GM19438 (cell line): Measurements from ENCODE around the gene WDR46.
"Not testable (repeated sequence)": the region's sequence is repeated elsewhere in the genome, so short reads cannot be mapped to it uniquely, and the experiment has no call there.

Experiments used
- ATAC-seq: cut with Tn5 transposase; IDR thresholded peaks from one replicate; pipeline ENCODE4 v1.9.1; 2021; ENCODE audit warnings: low read depth; ENCODE audit not compliant: unreplicated experiment

Gene WDR46

DNA sequence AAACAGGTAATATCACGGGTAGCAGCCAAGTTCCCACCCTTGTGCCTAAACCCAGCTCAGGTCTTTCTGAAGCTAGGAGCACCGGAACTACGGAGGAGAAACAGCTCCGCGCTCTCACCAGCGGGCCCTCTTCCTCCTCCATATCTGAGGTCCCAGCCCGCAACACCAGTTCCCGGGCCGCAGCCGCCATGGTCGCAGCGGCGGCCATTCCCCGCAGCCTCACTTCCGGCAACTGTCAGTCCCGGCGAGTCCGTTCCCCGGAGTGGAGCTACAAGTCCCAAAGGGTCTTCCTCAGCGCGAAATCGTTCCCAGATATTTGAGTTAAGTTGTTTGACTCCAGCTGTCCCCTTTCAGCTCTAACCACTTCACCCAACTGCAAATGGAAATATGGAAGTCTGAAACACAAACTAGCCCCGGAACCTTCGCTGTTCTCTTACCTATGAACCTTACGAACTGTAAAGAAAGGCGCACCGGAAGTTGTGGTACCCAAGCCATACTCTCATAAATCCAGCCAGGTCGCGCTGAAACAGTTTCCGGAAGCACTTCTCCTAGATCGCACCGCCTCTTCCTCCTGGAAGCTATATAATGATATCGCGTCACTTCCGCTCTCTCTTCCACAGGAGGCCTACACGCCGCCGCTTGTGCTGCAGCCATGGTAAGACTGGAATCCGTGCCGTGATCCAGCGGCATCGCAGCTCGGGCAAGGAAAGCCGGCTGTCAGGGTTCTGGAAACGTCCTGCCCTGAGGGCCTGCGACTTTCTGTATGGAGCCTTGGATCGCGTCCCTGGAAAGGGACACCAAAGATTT is 17.4 kb downstream of the WDR46 start, which contains the start of the genes RPS18 and VPS52:
TSS of gene RPS18 (plus strand) at position 608 of the 807 bp plus-strand sequence. CDS start at position 653, 45 bp downstream.
TSS of gene VPS52 (minus strand) at position 409 of the 807 bp plus-strand sequence. CDS start at position 208, 201 bp downstream.
- ATAC-seq: peak; percentile 63

DNA sequence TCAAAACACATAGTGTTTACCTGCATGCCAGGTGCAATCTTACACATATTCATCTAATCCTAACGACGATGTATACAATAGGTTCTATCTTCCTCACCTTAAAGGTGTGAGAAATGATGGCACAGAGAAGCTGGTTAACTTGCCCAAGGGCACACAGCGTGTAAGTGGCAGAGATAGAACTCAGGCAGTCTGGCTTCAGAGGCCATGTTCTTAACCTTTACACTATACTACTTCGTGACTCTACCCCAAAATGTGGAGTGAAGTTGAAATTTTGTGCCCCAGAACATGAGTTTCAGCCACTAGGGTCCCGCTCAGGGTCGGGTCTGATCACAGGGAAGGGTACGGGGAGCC is 17.9 kb downstream of the WDR46 start:
- peak; percentile 18 for ATAC-seq

GRCh38 chr6:33264015-33264414 is 25.0 kb downstream of the WDR46 start:
- no peak for ATAC-seq

DNA sequence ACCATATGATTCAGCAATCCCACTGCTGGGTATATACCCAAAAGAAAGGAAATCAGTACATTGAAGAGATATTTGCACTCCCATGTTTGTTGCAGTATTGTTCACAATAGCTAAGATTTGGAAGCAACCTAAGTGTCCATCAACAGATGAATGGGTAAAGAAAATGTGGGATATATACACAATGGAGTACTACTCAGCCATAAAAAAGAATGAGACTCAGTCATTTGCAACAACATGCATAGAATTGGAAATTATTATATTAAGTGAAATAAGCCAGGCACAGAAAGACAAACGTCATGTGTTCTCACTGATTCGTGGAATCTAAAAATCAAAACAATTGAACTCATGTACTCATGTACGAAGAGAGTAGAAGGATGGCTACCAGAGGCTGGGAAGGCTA is 26.5 kb downstream of the WDR46 start:
- ATAC-seq: not testable (repeated sequence)

DNA sequence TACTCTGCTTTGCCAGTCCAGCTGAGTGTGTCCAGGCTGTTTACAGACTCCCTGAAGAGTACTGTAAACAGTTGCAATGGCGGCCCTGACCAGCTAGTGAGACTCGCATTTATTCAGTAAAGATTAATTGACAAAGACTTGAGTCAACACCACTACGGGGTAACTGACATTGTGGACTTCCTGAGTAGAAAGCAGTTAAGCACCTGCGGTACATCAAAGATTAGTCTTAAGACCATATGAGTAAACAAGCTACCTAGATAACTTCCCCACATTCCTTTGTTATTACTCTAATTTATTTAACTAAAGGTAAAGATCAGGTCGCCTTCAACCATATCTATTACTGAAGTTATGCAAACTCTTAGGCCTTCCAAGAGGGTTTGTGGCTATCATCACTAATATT is 30.0 kb downstream of the WDR46 start:
- ATAC-seq: no peak

DNA sequence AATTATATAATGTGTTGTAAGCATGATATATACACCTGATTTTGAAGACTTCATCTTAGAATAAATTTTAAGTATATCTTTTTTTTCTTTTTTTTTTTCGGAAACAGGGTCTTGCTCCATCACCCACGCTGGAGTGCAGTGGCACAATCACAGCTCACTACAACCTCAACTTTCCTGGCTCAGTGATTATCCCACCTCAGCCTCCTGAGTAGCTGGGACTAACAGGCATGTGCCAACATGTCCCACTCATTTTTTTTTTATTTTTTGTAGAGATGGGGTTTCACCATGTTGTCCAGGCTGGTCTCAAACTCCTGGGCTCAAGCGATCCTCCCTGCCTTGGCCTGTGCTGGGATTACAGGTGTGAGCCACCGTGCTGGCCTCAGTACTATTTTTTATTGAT is 34.4 kb downstream of the WDR46 start:
- ATAC-seq: no peak

DNA sequence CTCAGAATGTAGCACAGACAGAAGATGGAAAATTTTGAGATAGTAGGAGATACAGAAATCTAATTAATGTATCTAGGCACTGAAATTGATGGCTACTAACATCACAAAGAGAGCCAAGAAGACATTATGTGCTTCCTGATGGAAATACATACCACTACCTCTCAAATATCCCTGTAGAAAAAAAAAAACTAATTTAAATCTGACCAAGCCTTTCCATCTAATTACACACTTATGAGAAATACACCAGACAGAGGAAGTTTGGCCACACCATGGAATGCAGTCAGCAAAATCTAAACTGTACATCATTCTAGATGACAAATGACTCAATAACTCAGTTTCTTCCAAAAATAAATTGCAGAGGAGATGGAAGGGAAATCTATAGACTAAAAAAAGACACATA is 36.3 kb downstream of the WDR46 start:
- ATAC-seq: no peak

GRCh38 chr6:33251395-33252012 is 37.5 kb downstream of the WDR46 start:
- ATAC-seq: no peak

DNA sequence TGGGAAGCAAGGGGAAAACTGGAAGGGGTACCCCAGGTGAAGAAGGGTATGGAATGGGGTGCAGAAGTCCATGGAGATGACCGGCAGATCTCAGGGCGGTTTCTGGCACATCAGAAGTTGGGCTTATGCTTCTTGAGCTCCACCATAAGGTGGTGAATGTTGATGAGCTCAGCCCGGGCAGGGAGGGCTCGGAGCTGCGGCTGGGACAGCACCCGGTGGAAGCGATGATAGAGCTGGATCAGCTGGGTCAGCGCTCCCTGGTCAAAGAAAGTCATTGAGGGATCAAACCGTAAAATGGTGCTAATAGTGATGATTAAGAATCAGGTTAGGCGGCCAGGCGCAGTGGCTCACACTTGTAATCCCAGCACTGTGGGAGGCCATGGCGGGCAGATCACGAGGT is 38.3 kb downstream of the WDR46 start:
- ATAC-seq: no peak

- no peak for ATAC-seq
These were observed 39.1 kb downstream of the WDR46 start for GRCh38 chr6:33249732-33250630.

DNA sequence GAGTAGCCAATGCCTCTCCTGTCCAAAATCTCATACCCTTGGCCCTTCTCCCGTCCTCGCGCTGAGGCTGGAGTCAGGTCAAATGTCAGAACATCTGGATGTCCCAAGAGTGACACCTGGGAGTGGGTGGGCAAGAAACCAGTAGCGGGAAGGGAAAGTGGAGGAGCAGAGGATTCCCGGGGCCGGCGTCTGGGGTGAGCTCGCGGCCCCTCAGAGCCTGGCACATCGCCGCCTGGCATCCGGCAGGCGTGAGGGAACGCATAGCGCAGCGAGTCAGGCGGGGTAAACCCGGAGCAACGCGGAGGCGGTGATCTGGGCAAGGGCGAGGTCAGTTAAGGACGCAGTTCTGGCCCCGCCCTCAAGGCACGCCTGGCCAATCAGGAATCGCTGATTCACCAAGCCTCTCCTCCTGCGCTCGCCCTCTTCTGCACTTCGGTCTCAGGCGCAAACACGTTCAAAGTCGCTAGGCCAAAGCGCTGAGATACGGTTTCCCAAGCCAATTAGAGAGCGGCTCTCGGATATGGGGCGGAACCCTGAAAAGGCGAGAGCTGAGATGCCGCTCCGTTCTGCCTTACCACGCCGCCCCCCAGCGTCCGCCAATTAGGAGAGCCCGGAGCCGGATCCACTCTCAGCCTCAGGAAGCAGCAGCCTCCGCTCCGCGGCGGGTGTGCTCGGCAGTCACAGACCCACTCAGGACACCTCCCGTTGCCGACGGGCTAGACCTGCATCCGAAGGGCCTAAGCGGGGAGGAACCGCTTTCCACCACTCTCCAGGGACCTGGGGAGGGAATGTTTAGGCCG is 39.9 kb downstream of the WDR46 start:
- ATAC-seq: peak; percentile 86

DNA sequence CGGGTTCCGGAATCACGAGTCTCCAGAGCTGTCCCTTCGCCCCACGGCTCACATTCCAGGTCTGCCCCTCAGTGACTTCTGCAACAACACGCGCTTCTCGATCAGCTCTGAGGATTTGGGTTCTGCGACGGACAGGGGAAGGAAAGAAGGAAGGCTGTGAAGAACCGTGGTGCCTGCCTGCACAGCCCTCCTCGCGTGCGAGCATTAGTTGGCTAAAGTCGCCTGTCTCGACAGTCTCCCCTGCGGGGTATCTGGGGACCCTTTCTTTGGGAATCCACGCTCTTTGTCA is 40.5 kb downstream of the WDR46 start:
- ATAC-seq: no peak

- no peak for ATAC-seq
These were observed 40.9 kb downstream of the WDR46 start for GRCh38 chr6:33247977-33248642.

DNA sequence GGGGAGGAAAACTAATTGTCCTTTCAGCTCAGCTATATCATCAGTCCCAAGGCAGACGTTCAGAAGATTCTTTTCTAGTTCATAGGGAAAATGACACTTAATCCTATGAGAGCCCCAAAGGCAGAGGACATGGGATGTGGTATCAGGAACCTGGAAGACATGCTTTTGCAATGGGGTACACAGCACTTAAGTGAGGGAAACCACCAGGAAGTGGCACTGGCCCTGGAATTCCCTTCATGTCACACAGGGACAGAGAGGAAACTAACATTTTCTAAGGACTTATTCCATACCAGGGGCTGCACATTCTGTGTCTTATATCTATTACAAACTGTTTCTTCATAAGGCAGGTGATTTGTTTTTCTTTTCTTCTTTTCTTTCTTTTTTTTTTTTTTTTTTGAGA is 45.6 kb downstream of the WDR46 start:
- ATAC-seq: no peak

- ATAC-seq: no peak
These were observed 47.1 kb downstream of the WDR46 start for GRCh38 chr6:33241968-33242367.

DNA sequence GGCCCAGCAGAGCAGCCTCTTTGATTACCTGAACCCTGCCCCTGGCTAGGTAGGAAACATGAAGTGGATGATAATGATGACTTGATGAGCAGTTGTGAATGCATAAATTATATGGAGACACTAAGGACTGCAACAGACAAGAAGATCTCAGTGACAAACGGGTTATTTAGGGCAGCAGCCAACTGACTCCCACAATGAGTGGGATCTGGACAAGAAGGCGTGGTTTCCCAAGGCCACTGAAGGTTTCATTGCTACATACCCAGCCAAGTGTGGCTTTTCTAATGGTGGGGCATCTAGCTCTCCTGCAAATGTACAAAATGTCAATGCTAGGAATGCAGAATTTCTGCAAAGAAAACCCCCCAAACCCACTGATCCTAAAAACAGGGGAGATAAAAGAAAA is 51.3 kb downstream of the WDR46 start:
- no peak for ATAC-seq

DNA sequence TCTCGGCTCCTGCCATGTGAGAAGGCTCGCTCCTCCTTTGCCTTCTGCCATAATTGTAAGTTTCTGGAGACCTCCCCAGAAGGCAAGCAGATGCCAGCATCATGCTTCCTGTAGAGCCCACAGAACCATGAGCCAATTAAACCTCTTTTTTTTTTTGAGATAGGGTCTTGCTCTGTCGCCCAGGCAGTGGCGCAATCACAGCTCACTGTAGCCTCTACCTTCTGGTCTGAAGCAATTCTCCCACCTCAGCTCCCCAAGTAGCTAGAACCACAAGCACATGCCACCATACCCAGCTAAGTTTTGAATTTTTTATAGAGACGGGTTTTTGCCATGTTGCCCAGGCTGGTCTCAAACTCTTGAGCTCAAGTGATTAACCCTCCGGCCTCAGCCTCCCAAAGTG is 52.2 kb downstream of the WDR46 start:
- ATAC-seq: no peak

DNA sequence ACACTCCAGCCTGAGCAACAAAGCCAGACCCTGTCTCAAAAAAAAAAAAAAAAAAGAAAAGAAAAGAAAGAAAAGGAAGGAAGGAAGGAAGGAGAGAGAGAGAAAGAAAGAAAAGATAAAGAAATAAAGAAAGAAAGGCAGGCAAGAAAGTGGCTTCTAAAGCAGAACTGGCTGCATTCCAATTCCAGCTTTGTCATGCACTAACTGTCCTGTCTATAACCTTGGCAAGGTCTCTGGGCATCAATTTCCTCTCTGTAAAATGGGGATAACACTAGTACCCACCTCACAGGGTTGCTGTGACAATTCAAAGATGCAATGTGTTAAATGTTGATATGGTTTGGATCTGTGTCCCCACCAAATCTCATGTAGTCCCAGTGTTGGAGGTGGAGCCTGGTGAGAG is 52.7 kb downstream of the WDR46 start:
- ATAC-seq: no peak

DNA sequence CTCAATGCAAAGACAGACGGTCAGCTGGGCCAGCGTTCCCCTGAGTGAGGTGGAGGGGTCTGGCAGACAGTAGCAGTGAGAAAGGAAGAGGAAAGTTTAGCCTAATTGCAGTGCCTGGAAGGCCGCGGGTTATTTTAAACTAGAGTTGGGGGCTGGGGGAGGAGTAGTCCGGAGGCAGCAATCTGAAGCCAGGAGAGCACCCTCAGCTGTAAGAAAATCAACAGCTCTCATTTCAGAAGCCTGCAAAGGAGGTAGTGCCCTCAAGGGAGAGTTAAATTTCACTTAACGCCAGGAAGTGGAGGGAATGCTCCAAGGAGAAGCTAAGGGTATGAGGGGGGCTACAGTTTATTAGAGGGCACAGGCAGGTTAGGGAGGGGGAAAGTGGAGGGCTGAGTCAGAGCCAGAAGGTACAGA is 53.8 kb downstream of the WDR46 start:
- ATAC-seq: no peak
